CD14-positive monocyte (primary cell): ENCODE measurements around the gene PHF21B. TPM values are rescaled to one million over a fixed set of nuclear protein-coding genes. Genes with fewer than 3 reads are reported as not detected.

Experiments used
- DNase-seq, 3 donors: peaks; one replicate each; pipeline ENCODE4 v3.0.0-alpha.2; 2011 to 2022
- H2AFZ ChIP-seq: 2 replicates; pipeline ENCODE4 v1.6.0; 2012; ENCODE audit warnings: mild to moderate bottlenecking, low read depth, low read length, inconsistent platforms; ENCODE audit not compliant: insufficient read depth, poor library complexity, severe bottlenecking
- H3K27ac ChIP-seq, 2 donors: 1 replicate in 1 of 2; 2 replicates in 1 of 2; pipeline ENCODE4 v1.5.1; 2012 to 2013; ENCODE audit warnings: low read length in 2 of 2, control low read depth in 1 of 2, inconsistent platforms in 1 of 2, low read depth in 1 of 2, mild to moderate bottlenecking in 1 of 2
- H3K27me3 ChIP-seq, 2 donors: one replicate each; pipeline versions ENCODE4 v1.6.0 to v1.6.1; 2011 to 2013; ENCODE audit warnings: low read length in 2 of 2; ENCODE audit not compliant: control insufficient read depth in 2 of 2, insufficient read depth in 2 of 2
- H3K36me3 ChIP-seq, 2 donors: replicated peaks in 1 of 2; 1 replicate in 1 of 2; 2 replicates in 1 of 2; pipeline versions ENCODE4 v1.5.1 to v1.6.1; 2012 to 2013; ENCODE audit warnings: low read length in 2 of 2, control low read depth in 1 of 2, inconsistent platforms in 1 of 2, mild to moderate bottlenecking in 1 of 2; ENCODE audit not compliant: insufficient read depth in 2 of 2, control insufficient read depth in 1 of 2
- H3K4me1 ChIP-seq, 2 donors: 1 replicate in 1 of 2; 2 replicates in 1 of 2; pipeline versions ENCODE4 v1.5.1 to v1.6.1; 2012 to 2013; ENCODE audit warnings: low read length in 2 of 2, control low read depth in 1 of 2, inconsistent platforms in 1 of 2, mild to moderate bottlenecking in 1 of 2, moderate library complexity in 1 of 2; ENCODE audit not compliant: insufficient read depth in 2 of 2, control insufficient read depth in 1 of 2
- H3K4me2 ChIP-seq: replicated peaks from 2 replicates; pipeline ENCODE3; 2012; ENCODE audit warnings: low read length, moderate library complexity, mild to moderate bottlenecking; ENCODE audit not compliant: poor library complexity, severe bottlenecking; ENCODE audit errors: extremely low read depth
- H3K4me3 ChIP-seq, 3 experiments: fragments of 200-600 bp in 1 of 3; sonication (generic) in 1 of 3; replicated peaks in 1 of 3; 1 replicate in 2 of 3; 2 replicates in 1 of 3; pipeline ENCODE4 v1.5.1; 2011 to 2013; ENCODE audit warnings: low read length in 3 of 3, mild to moderate bottlenecking in 3 of 3, control low read depth in 2 of 3, low read depth in 2 of 3, inconsistent platforms in 1 of 3, moderate library complexity in 1 of 3
- H3K79me2 ChIP-seq: 2 replicates; pipeline ENCODE4 v1.6.0; 2012; ENCODE audit warnings: mild to moderate bottlenecking, control low read depth, inconsistent platforms, low read length, moderate library complexity; ENCODE audit not compliant: insufficient read depth
- H3K9ac ChIP-seq: 2 replicates; pipeline ENCODE4 v1.6.0; 2017; ENCODE audit warnings: low read length, mild to moderate bottlenecking; ENCODE audit not compliant: insufficient read depth, poor library complexity, severe bottlenecking
- H3K9me3 ChIP-seq, 2 donors: replicated peaks in 1 of 2; 1 replicate in 1 of 2; 2 replicates in 1 of 2; pipeline versions ENCODE4 v1.5.1 to v1.6.1; 2012 to 2013; ENCODE audit warnings: low read length in 2 of 2, control low read depth in 1 of 2; ENCODE audit not compliant: control insufficient read depth in 1 of 2, insufficient read depth in 1 of 2
- H4K20me1 ChIP-seq: 2 replicates; pipeline ENCODE4 v1.6.0; 2012; ENCODE audit warnings: mild to moderate bottlenecking, low read length, control low read depth, moderate library complexity; ENCODE audit not compliant: insufficient read depth
- H3K27ac Mint-ChIP-seq, 7 donors: one replicate each; pipeline ENCODE4 v1.8.0; 2020; ENCODE audit warnings: mild to moderate bottlenecking in 7 of 7, mixed read lengths in 7 of 7, moderate library complexity in 6 of 7, inconsistent platforms in 2 of 7
- H3K27me3 Mint-ChIP-seq, 3 donors: one replicate each; pipeline ENCODE4 v1.8.0; 2021 to 2022; ENCODE audit warnings: low read depth in 3 of 3, mild to moderate bottlenecking in 3 of 3, mixed read lengths in 3 of 3, moderate library complexity in 3 of 3, inconsistent platforms in 1 of 3
- H3K36me3 Mint-ChIP-seq, 2 donors: one replicate each; pipeline ENCODE4 v1.8.0; 2020; ENCODE audit warnings: mixed read lengths in 2 of 2, inconsistent platforms in 1 of 2, mild to moderate bottlenecking in 1 of 2
- H3K4me1 Mint-ChIP-seq: one replicate; pipeline ENCODE4 v1.8.0; 2020; ENCODE audit warnings: mild to moderate bottlenecking, mixed read lengths
- H3K4me3 Mint-ChIP-seq, 2 donors: one replicate each; pipeline ENCODE4 v1.8.0; 2020; ENCODE audit warnings: mild to moderate bottlenecking in 2 of 2, mixed read lengths in 2 of 2, moderate library complexity in 1 of 2
- H3K9me3 Mint-ChIP-seq, 7 donors: one replicate each; pipeline ENCODE4 v1.8.0; 2020 to 2022; ENCODE audit warnings: mixed read lengths in 7 of 7, mild to moderate bottlenecking in 6 of 7, moderate library complexity in 6 of 7, inconsistent platforms in 2 of 7
- WGBS: methylation state at CpG from one replicate; pipeline ENCODE4 v1.1.5; 2013; ENCODE audit warnings: missing lambda C conversion rate; ENCODE audit not compliant: insufficient coverage; 5-methylcytosine and 5-hydroxymethylcytosine counted together
- intact Hi-C, 2 donors: fragments of 100-400 bp; cut with micrococcal nuclease; formaldehyde crosslinking; loops; one replicate each; pipeline versions ENCODE4 v1.15.0 to v1.15.1; 2023
- polyA plus RNA-seq, 3 donors: library from polyadenylated mRNA; depleted of rRNA in 1 of 3; unstranded in 2 of 3; stranded (reverse) in 1 of 3; fragments of 300-500 nt in 2 of 3; fragments of >200 nt in 1 of 3; fragmentation: Illumina TruSeq in 2 of 3; gene quantifications; 1 replicate in 2 of 3; 2 replicates in 1 of 3; pipeline ENCODE4 v1.2.3, GENCODE V29; 2012 to 2021
- TF ChIP-seq, protein P1 (sequence below): fragments of 200-600 bp; IDR thresholded peaks from one replicate; pipeline ENCODE4 v1.8.0; 2022; ENCODE audit warnings: antibody characterized with exemption, mild to moderate bottlenecking

Gene PHF21B
- polyA plus RNA-seq, 3 donors, result not detected

DNA sequence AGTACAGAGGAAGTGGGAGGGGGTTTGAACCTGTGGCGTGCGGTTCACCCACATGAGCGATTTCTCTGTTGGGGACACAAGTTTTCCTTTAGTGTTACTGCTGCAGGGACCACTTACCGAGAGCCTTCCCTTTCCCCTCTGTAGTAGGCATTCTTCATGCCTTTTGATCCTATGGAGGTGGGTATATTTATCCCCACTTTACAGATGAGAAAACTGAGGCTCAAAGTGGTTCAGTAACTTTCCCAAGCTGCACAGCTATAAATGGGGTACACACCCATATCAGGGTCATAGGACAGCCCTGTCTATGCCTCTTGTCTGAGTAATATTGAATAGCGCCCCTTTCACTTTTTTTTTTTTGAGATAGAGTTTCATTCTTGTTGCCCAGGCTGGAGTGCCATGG lies 3.3 kb upstream of the PHF21B start:
- no CpG with 5 or more reads among the region's 5 CpGs for WGBS
- Mint-ChIP-seq H3K9me3 (peaks cover 0 to 10% (median 5%) of the 10 kb centered on the region in 7 donors), H3K27ac (no peak overlapping the region), H3K36me3 (peaks cover 0 to 3% of the 10 kb centered on the region in 2 donors), H3K27me3 (peaks cover 46 to 65% (median 46%) of the 10 kb centered on the region in 3 donors), H3K4me3 (no peak overlapping the region), H3K4me1 (peaks cover 7% of the 10 kb centered on the region)
- peaks cover 0 to 6% of the 10 kb centered on the region in 2 donors for H3K4me1 ChIP-seq
- peaks cover 0 to 12% of the 10 kb centered on the region in 2 donors for H3K9me3 ChIP-seq
- TF ChIP-seq, protein P1, sequence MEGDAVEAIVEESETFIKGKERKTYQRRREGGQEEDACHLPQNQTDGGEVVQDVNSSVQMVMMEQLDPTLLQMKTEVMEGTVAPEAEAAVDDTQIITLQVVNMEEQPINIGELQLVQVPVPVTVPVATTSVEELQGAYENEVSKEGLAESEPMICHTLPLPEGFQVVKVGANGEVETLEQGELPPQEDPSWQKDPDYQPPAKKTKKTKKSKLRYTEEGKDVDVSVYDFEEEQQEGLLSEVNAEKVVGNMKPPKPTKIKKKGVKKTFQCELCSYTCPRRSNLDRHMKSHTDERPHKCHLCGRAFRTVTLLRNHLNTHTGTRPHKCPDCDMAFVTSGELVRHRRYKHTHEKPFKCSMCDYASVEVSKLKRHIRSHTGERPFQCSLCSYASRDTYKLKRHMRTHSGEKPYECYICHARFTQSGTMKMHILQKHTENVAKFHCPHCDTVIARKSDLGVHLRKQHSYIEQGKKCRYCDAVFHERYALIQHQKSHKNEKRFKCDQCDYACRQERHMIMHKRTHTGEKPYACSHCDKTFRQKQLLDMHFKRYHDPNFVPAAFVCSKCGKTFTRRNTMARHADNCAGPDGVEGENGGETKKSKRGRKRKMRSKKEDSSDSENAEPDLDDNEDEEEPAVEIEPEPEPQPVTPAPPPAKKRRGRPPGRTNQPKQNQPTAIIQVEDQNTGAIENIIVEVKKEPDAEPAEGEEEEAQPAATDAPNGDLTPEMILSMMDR, result no peak
- H3K79me2 ChIP-seq, result no peaks in the 10 kb centered on the region
- H3K4me3 ChIP-seq, result no peak overlapping the region
- H3K27ac ChIP-seq, result no peak overlapping the region
- no peak overlapping the region for H2AFZ ChIP-seq
- intact Hi-C loops, result no loop called here
- H3K4me2 ChIP-seq, result no peak overlapping the region
- H3K27me3 ChIP-seq, result peaks cover 19 to 39% of the 10 kb centered on the region in 2 donors
- H3K9ac ChIP-seq, result no peak overlapping the region
- DNase-seq, result no peak
- H4K20me1 ChIP-seq, result no peaks in the 10 kb centered on the region
- no peaks in the 10 kb centered on the region for H3K36me3 ChIP-seq

DNA sequence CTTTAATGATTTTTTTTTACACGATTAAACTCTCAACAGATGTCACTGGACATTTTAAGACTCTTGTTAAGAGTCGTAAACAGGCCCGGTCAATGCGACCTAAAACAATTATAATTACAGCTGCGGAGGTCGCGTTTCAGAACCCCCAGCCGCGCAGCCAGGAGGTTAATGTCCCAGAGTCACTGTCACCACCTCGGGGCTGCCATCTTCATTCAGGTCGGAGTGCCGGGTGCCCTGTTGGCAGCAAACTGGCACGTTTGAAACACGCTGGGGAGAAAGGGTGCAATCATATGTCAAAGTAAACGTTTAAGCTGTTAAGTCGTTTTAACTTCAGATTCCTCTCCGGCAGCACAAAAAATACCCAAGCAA lies 711 bp upstream of the PHF21B start:
- Histone ChIP-seq H3K27me3 (peaks cover 38 to 60% of the 10 kb centered on the region in 2 donors), H3K27ac (no peak overlapping the region), H3K4me2 (peak overlapping the region; percentile 46), H3K4me3 (no peak overlapping the region), H4K20me1 (no peaks in the 10 kb centered on the region), H3K79me2 (no peaks in the 10 kb centered on the region), H3K4me1 (peaks cover 0 to 6% of the 10 kb centered on the region in 2 donors), H3K9me3 (peaks cover 0 to 23% of the 10 kb centered on the region in 2 donors), H3K36me3 (no peaks in the 10 kb centered on the region), H2AFZ (peak overlapping the region; percentile 46), H3K9ac (no peak overlapping the region)
- no peak overlapping the region for H3K27ac Mint-ChIP-seq
- peaks cover 0 to 3% of the 10 kb centered on the region in 2 donors for H3K36me3 Mint-ChIP-seq
- DNase-seq, result no peak
- peak overlapping the region; percentile 72 to 89 for H3K4me3 Mint-ChIP-seq
- 8% methylated on average over 14 of the region's 17 CpGs for WGBS
- H3K9me3 Mint-ChIP-seq, result peaks cover 0 to 17% (median 5%) of the 10 kb centered on the region in 7 donors
- TF ChIP-seq, protein P1, result no peak
- peaks cover 53 to 78% (median 67%) of the 10 kb centered on the region in 3 donors for H3K27me3 Mint-ChIP-seq
- intact Hi-C loops, result no loop called here
- peaks cover 10% of the 10 kb centered on the region for H3K4me1 Mint-ChIP-seq
